ENCODE results near the gene GAPDHS. TPM values are rescaled to one million over a fixed set of nuclear protein-coding genes. Genes with fewer than 3 reads are reported as not detected.

Gene GAPDHS
- total RNA-seq, 4 donors from 2014 or later = not detected

- WGBS, 2 donors (ENCODE audit: low coverage in 1 of 2) = 7 to 10% methylated on average over 3 to 4 of the region's 15 CpGs
- H3K4me1 ChIP-seq = peaks cover 0 to 15% (median 0%) of the 10 kb centered on the region in 3 donors
- no peak within 1 kb of the TSS for H3K4me3 ChIP-seq
- ATAC-seq = peak; percentile 13
- peaks cover 73% of the 10 kb centered on the region for H3K27me3 ChIP-seq
- no peaks in the 10 kb centered on the region for H3K9me3 ChIP-seq
- TF ChIP-seq POLR2A (IDR thresholded peaks at IDR 0.05) (no peak), CTCF (IDR thresholded peaks at IDR 0.05) (no peak), EP300 (IDR thresholded peaks at IDR 0.05) (no peak), POLR2AphosphoS5 (IDR thresholded peaks at IDR 0.05) (no peak)
- H3K27ac ChIP-seq = no peak within 1 kb of the TSS
- no peaks in the 10 kb centered on the region for H3K36me3 ChIP-seq
Measured at GRCh38 chr19:35513628-35514281, 19.5 kb upstream of the GAPDHS start, which contains the start of gene DMKN. TSS of gene DMKN (minus strand) at chr19:35513649. CDS start at chr19:35513475, 174 bp downstream.

GRCh38 chr19:35514282-35514809 is 18.9 kb upstream of the GAPDHS start:
- no peak for TF ChIP-seq POLR2A (IDR thresholded peaks at IDR 0.05)
- TF ChIP-seq POLR2AphosphoS5 (IDR thresholded peaks at IDR 0.05) = no peak
- TF ChIP-seq CTCF (IDR thresholded peaks at IDR 0.05) = no peak
- no peaks in the 10 kb centered on the region for H3K9me3 ChIP-seq
- H3K36me3 ChIP-seq = no peaks in the 10 kb centered on the region
- H3K27me3 ChIP-seq = peaks cover 75% of the 10 kb centered on the region
- peaks cover 0 to 14% (median 0%) of the 10 kb centered on the region in 3 donors for H3K4me1 ChIP-seq
- WGBS, 2 donors (ENCODE audit: low coverage in 1 of 2) = 22 to 53% methylated on average over 4 of the region's 20 CpGs
- no peak overlapping the region for H3K4me3 ChIP-seq
- H3K27ac ChIP-seq = no peak overlapping the region
- no peak for ATAC-seq

- TF ChIP-seq POLR2A (IDR thresholded peaks at IDR 0.05) (no peak), CTCF (IDR thresholded peaks at IDR 0.05) (no peak), POLR2AphosphoS5 (IDR thresholded peaks at IDR 0.05) (no peak), EP300 (IDR thresholded peaks at IDR 0.05) (no peak)
- Histone ChIP-seq H3K27me3 (peaks cover 69% of the 10 kb centered on the region), H3K27ac (no peak overlapping the region), H3K9me3 (no peaks in the 10 kb centered on the region), H3K4me3 (no peak overlapping the region), H3K4me1 (no peaks in the 10 kb centered on the region), H3K36me3 (no peaks in the 10 kb centered on the region)
- 79 to 86% methylated on average over 3 of the region's 3 CpGs for WGBS, 2 donors (ENCODE audit: low coverage in 1 of 2)
- no peak for ATAC-seq
Measured at GRCh38 chr19:35516310-35516709, 16.9 kb upstream of the GAPDHS start.

- ATAC-seq = no peak
- no peaks in the 10 kb centered on the region for H3K9me3 ChIP-seq
- no peaks in the 10 kb centered on the region for H3K36me3 ChIP-seq
- H3K4me3 ChIP-seq = no peak overlapping the region
- WGBS, 2 donors (ENCODE audit: low coverage in 1 of 2) = 56 to 73% methylated on average over 1 to 2 of the region's 2 CpGs
- TF ChIP-seq EP300 (IDR thresholded peaks at IDR 0.05) = no peak
- no peak for TF ChIP-seq POLR2A (IDR thresholded peaks at IDR 0.05)
- no peak for TF ChIP-seq POLR2AphosphoS5 (IDR thresholded peaks at IDR 0.05)
- TF ChIP-seq CTCF (IDR thresholded peaks at IDR 0.05) = no peak
- H3K27ac ChIP-seq = no peak overlapping the region
- peaks cover 60% of the 10 kb centered on the region for H3K27me3 ChIP-seq
- H3K4me1 ChIP-seq = no peaks in the 10 kb centered on the region
Measured at GRCh38 chr19:35517342-35517741, 15.9 kb upstream of the GAPDHS start.

GRCh38 chr19:35518313-35518712 is 14.9 kb upstream of the GAPDHS start:
- ATAC-seq = no peak
- no peak overlapping the region for H3K27ac ChIP-seq
- 59 to 81% methylated on average over 2 of the region's 6 CpGs for WGBS, 2 donors (ENCODE audit: low coverage in 1 of 2)
- no peaks in the 10 kb centered on the region for H3K36me3 ChIP-seq
- no peak overlapping the region for H3K4me3 ChIP-seq
- H3K27me3 ChIP-seq = peaks cover 53% of the 10 kb centered on the region
- H3K9me3 ChIP-seq = no peaks in the 10 kb centered on the region
- H3K4me1 ChIP-seq = no peaks in the 10 kb centered on the region
- TF ChIP-seq CTCF (IDR thresholded peaks at IDR 0.05) = no peak
- TF ChIP-seq POLR2A (IDR thresholded peaks at IDR 0.05) = no peak
- no peak for TF ChIP-seq EP300 (IDR thresholded peaks at IDR 0.05)
- TF ChIP-seq POLR2AphosphoS5 (IDR thresholded peaks at IDR 0.05) = no peak

Measured in gastroesophageal sphincter (tissue), 4 donors.